Measurements from ENCODE around the gene SAMD5. TPM values are rescaled to one million over a fixed set of nuclear protein-coding genes. Genes with fewer than 3 reads are reported as not detected.

The SAMD5 gene
- total RNA-seq, 1 experiment from 2014 or later = 0.04 TPM

GRCh38 chr6:147507162-147508041, 1.1 kb upstream of the SAMD5 start:
- Histone ChIP-seq H3K23me2 (ENCODE audit: insufficient read length, low read depth, low read length, poor library complexity, severe bottlenecking) (peaks cover 17% of the 10 kb centered on the region), H2BK5ac (ENCODE audit: insufficient read length, low read length) (no peak overlapping the region), H3K4ac (ENCODE audit: low read depth, low read length) (no peak overlapping the region), H3K27me3 (ENCODE audit: insufficient read depth, low read length) (peaks cover 70% of the 10 kb centered on the region), H3K4me2 (ENCODE audit: insufficient read depth, insufficient read length, low read length) (peak overlapping the region; percentile 89), H2BK20ac (ENCODE audit: low read depth, low read length, poor library complexity, severe bottlenecking) (no peak overlapping the region), H3K9ac (ENCODE audit: extremely low read depth, insufficient read length, low read length) (no peak overlapping the region), H3K56ac (ENCODE audit: insufficient read length, low read depth, low read length) (no peak overlapping the region), H4K91ac (ENCODE audit: insufficient read length, low read depth, low read length) (no peak overlapping the region), H3K79me1 (ENCODE audit: insufficient read depth, low read depth, low read length, poor library complexity, severe bottlenecking) (no peaks in the 10 kb centered on the region), H2BK120ac (ENCODE audit: low read depth, low read length, poor library complexity, severe bottlenecking) (no peak overlapping the region), H2AK5ac (ENCODE audit: insufficient read length, low read length) (no peak overlapping the region), H2AFZ (ENCODE audit: low read length) (no peak overlapping the region), H3K4me1 (ENCODE audit: insufficient read depth, low read length) (no peaks in the 10 kb centered on the region), H3K9me3 (ENCODE audit: control insufficient read depth, low read depth, low read length) (no peaks in the 10 kb centered on the region), H4K8ac (replicated peaks; ENCODE audit: insufficient read length, low read depth, low read length) (no peak overlapping the region), H4K20me1 (ENCODE audit: control insufficient read depth, insufficient read depth, insufficient read length) (no peaks in the 10 kb centered on the region), H3K23ac (ENCODE audit: insufficient read length, low read depth, low read length) (no peak overlapping the region), H3K14ac (ENCODE audit: insufficient read depth, low read length) (no peak overlapping the region), H4K5ac (ENCODE audit: insufficient read length, low read depth, low read length) (no peak overlapping the region), H3K27ac (ENCODE audit: insufficient read length, low read depth, low read length) (no peak overlapping the region), H2BK15ac (ENCODE audit: low read depth, low read length) (no peak overlapping the region), H3K79me2 (ENCODE audit: insufficient read depth, low read length) (no peaks in the 10 kb centered on the region), H3T11ph (ENCODE audit: low read length) (no peak overlapping the region), H3K18ac (ENCODE audit: insufficient read length, low read depth, low read length) (no peak overlapping the region), H2BK12ac (ENCODE audit: insufficient read length, low read depth, low read length) (no peak overlapping the region)
- Mint-ChIP-seq H3K4me1 (peaks cover 21 to 22% of the 10 kb centered on the region in 2 experiments), H3K36me3 (ENCODE audit: insufficient read depth in 1 of 3, low read depth in 3 of 3) (no peaks in the 10 kb centered on the region; a peak in 1 of 7 replicates), H3K9me3 (peaks cover 2 to 3% of the 10 kb centered on the region in 2 experiments; a peak in 3 of 5 replicates), H3K4me3 (peak overlapping the region; percentile 61 to 80), H3K27me3 (ENCODE audit: low read depth) (peaks cover 63% of the 10 kb centered on the region), H3K27ac (no peak overlapping the region)
- TF ChIP-seq CTCF (conservative IDR thresholded peaks at IDR 0.05) = no peak
- DNase-seq = peak; percentile 43
- WGBS (ENCODE audit: extremely low coverage, insufficient read length, low lambda C conversion rate) = no CpG with 5 or more reads among the region's 52 CpGs
